Activated naive CD8-positive, alpha-beta T cell treated with anti-CD3 and anti-CD28 coated beads for 36 hours (primary cell): ENCODE measurements around the gene ERC2. TPM values are rescaled to one million over a fixed set of nuclear protein-coding genes. Genes with fewer than 3 reads are reported as not detected.

Experiments used
- DNase-seq: peaks from one replicate; pipeline ENCODE4 v3.0.0; 2021
- H3K27ac Mint-ChIP-seq: one replicate; pipeline ENCODE4 v1.8.0; 2022; ENCODE audit warnings: mild to moderate bottlenecking, moderate library complexity, mixed read lengths
- H3K27me3 Mint-ChIP-seq: one replicate; pipeline ENCODE4 v1.8.0; 2022; ENCODE audit warnings: mild to moderate bottlenecking, mixed read lengths
- H3K36me3 Mint-ChIP-seq: one replicate; pipeline ENCODE4 v1.8.0; 2021; ENCODE audit warnings: mild to moderate bottlenecking, mixed read lengths
- H3K4me1 Mint-ChIP-seq: one replicate; pipeline ENCODE4 v1.8.0; 2021; ENCODE audit warnings: mixed read lengths
- H3K4me3 Mint-ChIP-seq: one replicate; pipeline ENCODE4 v1.8.0; 2022; ENCODE audit warnings: mild to moderate bottlenecking, moderate library complexity, mixed read lengths
- H3K9me3 Mint-ChIP-seq: one replicate; pipeline ENCODE4 v1.8.0; 2022; ENCODE audit warnings: mixed read lengths
- total RNA-seq, 2 experiments: library from RNA; stranded (reverse); gene quantifications; one replicate each; pipeline ENCODE4 v1.2.3, GENCODE V29; 2021

The ERC2 gene
- total RNA-seq, 2 experiments from 2014 or later = not detected

- Mint-ChIP-seq H3K9me3 (no peaks in the 10 kb centered on the region), H3K36me3 (no peaks in the 10 kb centered on the region), H3K27ac (no peak overlapping the region), H3K27me3 (no peaks in the 10 kb centered on the region), H3K4me1 (no peaks in the 10 kb centered on the region), H3K4me3 (no peak overlapping the region)
- DNase-seq = no peak
These were observed 146.4 kb downstream of the ERC2 start for GRCh38 chr3:56321892-56322291.

- no peaks in the 10 kb centered on the region for H3K27me3 Mint-ChIP-seq
- H3K36me3 Mint-ChIP-seq = no peaks in the 10 kb centered on the region
- no peak for DNase-seq
- no peak overlapping the region for H3K4me3 Mint-ChIP-seq
- no peak overlapping the region for H3K27ac Mint-ChIP-seq
- no peaks in the 10 kb centered on the region for H3K4me1 Mint-ChIP-seq
- no peaks in the 10 kb centered on the region for H3K9me3 Mint-ChIP-seq
These were observed 146.9 kb downstream of the ERC2 start for GRCh38 chr3:56321383-56321782.

GRCh38 chr3:56320883-56321282 lies 147.4 kb downstream of the ERC2 start:
- no peak overlapping the region for H3K27ac Mint-ChIP-seq
- no peaks in the 10 kb centered on the region for H3K9me3 Mint-ChIP-seq
- no peaks in the 10 kb centered on the region for H3K4me1 Mint-ChIP-seq
- no peak overlapping the region for H3K4me3 Mint-ChIP-seq
- no peaks in the 10 kb centered on the region for H3K27me3 Mint-ChIP-seq
- no peaks in the 10 kb centered on the region for H3K36me3 Mint-ChIP-seq
- DNase-seq = no peak

GRCh38 chr3:56318891-56319290 lies 149.4 kb downstream of the ERC2 start:
- no peak overlapping the region for H3K27ac Mint-ChIP-seq
- H3K4me1 Mint-ChIP-seq = no peaks in the 10 kb centered on the region
- no peaks in the 10 kb centered on the region for H3K27me3 Mint-ChIP-seq
- no peaks in the 10 kb centered on the region for H3K36me3 Mint-ChIP-seq
- no peak for DNase-seq
- no peak overlapping the region for H3K4me3 Mint-ChIP-seq
- H3K9me3 Mint-ChIP-seq = no peaks in the 10 kb centered on the region

DNA sequence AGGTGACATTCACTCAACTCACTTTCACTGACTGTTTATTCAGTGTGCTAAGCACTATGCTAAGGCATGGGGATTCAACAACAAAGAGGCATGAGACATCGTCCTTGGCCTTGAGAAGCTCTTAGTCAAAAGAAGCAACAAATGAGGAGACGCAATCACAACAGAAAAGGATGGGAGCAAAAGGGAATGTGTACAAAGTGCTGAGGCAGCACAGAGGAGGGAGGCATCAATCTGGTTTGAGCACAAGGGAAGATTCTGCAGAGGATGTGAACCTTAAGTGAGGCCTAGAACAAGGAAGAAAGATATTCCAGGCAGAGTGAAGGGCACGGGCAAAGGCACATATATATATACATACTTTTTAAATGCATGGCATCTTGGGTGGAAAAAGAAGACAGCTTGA lies 151.3 kb downstream of the ERC2 start:
- Mint-ChIP-seq H3K4me1 (no peaks in the 10 kb centered on the region), H3K36me3 (no peaks in the 10 kb centered on the region), H3K27me3 (peaks cover 3% of the 10 kb centered on the region), H3K4me3 (no peak overlapping the region), H3K27ac (no peak overlapping the region), H3K9me3 (no peaks in the 10 kb centered on the region)
- DNase-seq = no peak

- no peak overlapping the region for H3K27ac Mint-ChIP-seq
These were observed 153.4 kb downstream of the ERC2 start for GRCh38 chr3:56314842-56315241.

DNA sequence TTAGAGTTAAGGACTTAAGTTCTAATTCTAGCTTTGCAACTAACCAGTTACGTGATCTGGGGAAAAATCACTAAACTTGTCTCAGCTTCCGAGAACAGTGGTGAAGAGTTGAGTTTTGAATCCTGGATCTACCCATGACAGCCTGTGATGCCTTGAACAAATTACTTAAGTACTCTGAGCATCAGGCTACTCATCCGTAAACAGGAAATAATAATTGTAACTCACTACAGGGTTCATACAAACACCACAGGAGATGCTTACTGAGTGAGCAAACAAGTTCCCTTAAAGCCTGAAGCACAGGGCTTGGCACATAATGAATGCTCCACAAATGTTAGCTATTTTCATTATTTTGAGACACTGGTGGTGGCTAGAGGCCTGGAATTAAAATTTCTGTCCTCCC lies 158.8 kb downstream of the ERC2 start:
- Mint-ChIP-seq H3K27ac (no peak overlapping the region), H3K4me1 (no peaks in the 10 kb centered on the region), H3K27me3 (peaks cover 15% of the 10 kb centered on the region), H3K36me3 (no peaks in the 10 kb centered on the region), H3K9me3 (no peaks in the 10 kb centered on the region), H3K4me3 (no peak overlapping the region)
- no peak for DNase-seq

More at GRCh38 chr3:56314842-56315241, 153.4 kb downstream of the ERC2 start:
- Mint-ChIP-seq H3K4me1 (no peaks in the 10 kb centered on the region), H3K4me3 (no peak overlapping the region), H3K36me3 (no peaks in the 10 kb centered on the region), H3K27me3 (peaks cover 9% of the 10 kb centered on the region), H3K9me3 (no peaks in the 10 kb centered on the region)
- no peak for DNase-seq

- Mint-ChIP-seq H3K4me1 (no peaks in the 10 kb centered on the region), H3K4me3 (no peak overlapping the region)
These were observed 159.8 kb downstream of the ERC2 start for GRCh38 chr3:56308471-56308870.

GRCh38 chr3:56304069-56304468 lies 164.2 kb downstream of the ERC2 start:
- H3K9me3 Mint-ChIP-seq = no peaks in the 10 kb centered on the region
- DNase-seq = no peak
- no peaks in the 10 kb centered on the region for H3K4me1 Mint-ChIP-seq
- H3K27ac Mint-ChIP-seq = no peak overlapping the region
- H3K4me3 Mint-ChIP-seq = no peak overlapping the region
- no peaks in the 10 kb centered on the region for H3K36me3 Mint-ChIP-seq
- H3K27me3 Mint-ChIP-seq = peaks cover 40% of the 10 kb centered on the region

More at GRCh38 chr3:56308471-56308870, 159.8 kb downstream of the ERC2 start:
- H3K36me3 Mint-ChIP-seq = no peaks in the 10 kb centered on the region
- H3K27ac Mint-ChIP-seq = no peak overlapping the region
- peaks cover 21% of the 10 kb centered on the region for H3K27me3 Mint-ChIP-seq
- H3K9me3 Mint-ChIP-seq = no peaks in the 10 kb centered on the region
- DNase-seq = no peak

- H3K9me3 Mint-ChIP-seq = no peaks in the 10 kb centered on the region
- H3K27ac Mint-ChIP-seq = no peak overlapping the region
- no peak overlapping the region for H3K4me3 Mint-ChIP-seq
- DNase-seq = peak; percentile 22
- peaks cover 40% of the 10 kb centered on the region for H3K27me3 Mint-ChIP-seq
- no peaks in the 10 kb centered on the region for H3K36me3 Mint-ChIP-seq
- H3K4me1 Mint-ChIP-seq = no peaks in the 10 kb centered on the region
These were observed 164.8 kb downstream of the ERC2 start for GRCh38 chr3:56303487-56303886.

GRCh38 chr3:56302417-56302816 lies 165.8 kb downstream of the ERC2 start:
- Mint-ChIP-seq H3K4me1 (no peaks in the 10 kb centered on the region), H3K27me3 (peaks cover 44% of the 10 kb centered on the region)

GRCh38 chr3:56297281-56297840 lies 170.9 kb downstream of the ERC2 start:
- H3K4me1 Mint-ChIP-seq = no peaks in the 10 kb centered on the region
- H3K27ac Mint-ChIP-seq = no peak overlapping the region
- no peaks in the 10 kb centered on the region for H3K9me3 Mint-ChIP-seq
- no peak overlapping the region for H3K4me3 Mint-ChIP-seq
- H3K27me3 Mint-ChIP-seq = peaks cover 31% of the 10 kb centered on the region
- no peaks in the 10 kb centered on the region for H3K36me3 Mint-ChIP-seq
- DNase-seq = no peak

More at GRCh38 chr3:56302417-56302816, 165.8 kb downstream of the ERC2 start:
- no peaks in the 10 kb centered on the region for H3K36me3 Mint-ChIP-seq
- H3K4me3 Mint-ChIP-seq = no peak overlapping the region
- no peak for DNase-seq
- H3K9me3 Mint-ChIP-seq = no peaks in the 10 kb centered on the region
- H3K27ac Mint-ChIP-seq = no peak overlapping the region

DNA sequence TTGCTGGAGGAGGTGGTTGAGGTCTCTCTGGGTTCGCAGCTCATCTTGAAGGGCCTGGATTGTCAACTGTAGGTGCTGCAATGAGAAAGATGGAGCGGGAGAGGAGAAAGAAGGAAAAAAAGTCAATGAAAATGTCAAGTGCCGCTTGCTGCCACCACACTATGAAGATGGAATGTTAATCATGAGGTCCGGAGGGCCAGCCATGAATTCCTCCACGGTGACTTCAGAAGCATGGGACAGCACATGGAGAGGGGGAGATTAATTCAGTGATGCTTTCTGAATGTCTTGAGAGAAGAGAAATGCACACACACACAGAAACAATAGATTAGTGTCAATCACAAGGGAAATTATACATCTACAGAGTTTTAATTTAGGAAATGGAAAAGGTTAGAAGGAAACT lies 171.9 kb downstream of the ERC2 start:
- Mint-ChIP-seq H3K9me3 (no peaks in the 10 kb centered on the region), H3K27me3 (peaks cover 23% of the 10 kb centered on the region), H3K4me1 (peaks cover 2% of the 10 kb centered on the region), H3K36me3 (no peaks in the 10 kb centered on the region), H3K4me3 (no peak overlapping the region), H3K27ac (no peak overlapping the region)
- DNase-seq = no peak

- no peak for DNase-seq
- no peak overlapping the region for H3K4me3 Mint-ChIP-seq
These were observed 173.1 kb downstream of the ERC2 start for GRCh38 chr3:56295161-56295560.

DNA sequence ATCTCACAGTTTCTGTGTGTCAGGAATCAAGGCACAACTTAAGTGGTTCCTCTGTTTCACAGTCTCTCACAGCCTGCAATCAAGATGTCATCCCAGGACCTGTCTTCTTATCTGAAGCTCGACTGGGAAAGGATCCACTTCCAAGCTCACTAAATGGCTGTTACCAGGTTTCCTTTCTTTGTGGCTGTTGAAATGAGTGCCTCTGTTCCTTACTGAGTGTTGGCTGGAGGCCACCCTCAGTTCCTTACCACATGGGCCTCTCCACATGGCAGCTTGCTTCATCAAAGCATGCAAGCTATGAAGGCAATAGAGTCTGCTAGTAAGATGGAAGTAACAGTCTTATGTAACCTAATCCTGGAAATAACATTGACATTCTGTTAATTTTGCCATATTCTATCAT lies 174.0 kb downstream of the ERC2 start:
- Mint-ChIP-seq H3K4me1 (peaks cover 6% of the 10 kb centered on the region), H3K9me3 (no peaks in the 10 kb centered on the region), H3K4me3 (no peak overlapping the region), H3K27ac (no peak overlapping the region), H3K27me3 (peaks cover 14% of the 10 kb centered on the region), H3K36me3 (no peaks in the 10 kb centered on the region)
- no peak for DNase-seq

More at GRCh38 chr3:56295161-56295560, 173.1 kb downstream of the ERC2 start:
- Mint-ChIP-seq H3K4me1 (peaks cover 6% of the 10 kb centered on the region), H3K9me3 (no peaks in the 10 kb centered on the region), H3K27me3 (peaks cover 15% of the 10 kb centered on the region), H3K36me3 (no peaks in the 10 kb centered on the region), H3K27ac (no peak overlapping the region)

DNA sequence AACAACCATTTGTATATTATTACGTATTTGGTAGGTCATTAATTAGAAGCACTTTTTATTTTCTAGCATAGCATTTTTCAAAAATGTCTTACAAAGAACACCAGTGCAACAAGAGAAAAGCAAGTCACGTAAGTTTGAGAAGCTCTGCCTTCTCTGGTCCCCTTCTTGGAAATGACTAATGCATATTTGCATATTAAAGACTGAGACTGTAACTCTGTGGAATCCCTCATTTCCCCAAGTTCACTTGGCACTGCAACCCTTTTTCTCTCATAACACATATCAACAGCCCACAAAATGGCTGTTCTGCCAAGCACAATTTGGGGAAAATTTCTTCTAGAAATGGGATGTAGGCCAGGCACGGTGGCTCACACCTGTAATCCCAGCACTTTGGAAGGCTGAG lies 176.3 kb downstream of the ERC2 start:
- no peak for DNase-seq
- Mint-ChIP-seq H3K27me3 (peaks cover 18% of the 10 kb centered on the region), H3K9me3 (no peaks in the 10 kb centered on the region), H3K4me1 (peaks cover 6% of the 10 kb centered on the region), H3K27ac (no peak overlapping the region), H3K36me3 (no peaks in the 10 kb centered on the region), H3K4me3 (no peak overlapping the region)
